H1 (cell line): Measurements from ENCODE around the gene LZTFL1. TPM values are rescaled to one million over a fixed set of nuclear protein-coding genes. Genes with fewer than 3 reads are reported as not detected.

Experiments used
- CTCF ChIA-PET: fragments of 300-600 bp; sonication (Branson Sonifier 250); formaldehyde crosslinking; loops from one replicate; lab custom pipeline; 2021; ENCODE audit not compliant: partially characterized antibody; lab: Charles Lee
- POLR2A ChIA-PET: fragments of 300-600 bp; sonication (Branson Sonifier 250); formaldehyde crosslinking; loops from one replicate; lab custom pipeline; 2021; ENCODE audit warnings: inconsistent platforms; ENCODE audit not compliant: partially characterized antibody; lab: Charles Lee
- DNase-seq, 2 experiments: peaks; one replicate each; pipeline versions ENCODE4 v3.0.0 to v3.0.0-alpha.2; 2010 to 2022; ENCODE audit warnings: low spot score in 2 of 2, low read depth in 1 of 2, mixed read lengths in 1 of 2
- FAIRE-seq: peaks from 2 replicates; lab custom pipeline; 2011; peaks lifted over from hg19 to GRCh38; lab: Jason Lieb, UNC
- H2AFZ ChIP-seq: 2 replicates; pipeline ENCODE4 v1.8.1; 2012; ENCODE audit warnings: low read length, inconsistent platforms
- H2AK5ac ChIP-seq: 2 replicates; pipeline ENCODE4 v1.6.1; 2013; ENCODE audit warnings: low read depth, low read length
- H2BK120ac ChIP-seq: replicated peaks from 2 replicates; pipeline ENCODE3; 2013; ENCODE audit warnings: low read depth, low read length, inconsistent platforms
- H2BK12ac ChIP-seq: 2 replicates; pipeline ENCODE4 v1.6.1; 2013; ENCODE audit warnings: low read depth, low read length
- H2BK15ac ChIP-seq: 2 replicates; pipeline ENCODE4 v1.6.1; 2013; ENCODE audit warnings: low read length
- H2BK20ac ChIP-seq: 2 replicates; pipeline ENCODE4 v1.6.1; 2013; ENCODE audit warnings: low read length
- H2BK5ac ChIP-seq: 2 replicates; pipeline ENCODE4 v1.6.1; 2013; ENCODE audit warnings: low read depth, low read length
- H3K14ac ChIP-seq: 2 replicates; pipeline ENCODE4 v1.6.1; 2013; ENCODE audit warnings: inconsistent platforms; ENCODE audit not compliant: insufficient read length
- H3K18ac ChIP-seq: 2 replicates; pipeline ENCODE4 v1.6.1; 2013; ENCODE audit warnings: low read length; ENCODE audit errors: extremely low read depth
- H3K23ac ChIP-seq: 2 replicates; pipeline ENCODE4 v1.6.1; 2013; ENCODE audit warnings: inconsistent platforms; ENCODE audit not compliant: insufficient read length
- H3K23me2 ChIP-seq: 2 replicates; pipeline ENCODE4 v1.6.1; 2013; ENCODE audit warnings: low read depth, low read length
- H3K27ac ChIP-seq: 2 replicates; pipeline ENCODE4 v1.6.1; 2011; ENCODE audit warnings: low read depth, low read length, inconsistent platforms
- H3K27me3 ChIP-seq, 4 experiments: replicated peaks in 1 of 4; 1 replicate in 1 of 4; 2 replicates in 3 of 4; pipeline versions ENCODE4 v1.6.1 to v1.8.1; 2011 to 2013; ENCODE audit warnings: low read length in 3 of 4, mild to moderate bottlenecking in 3 of 4, inconsistent platforms in 2 of 4, mixed read lengths in 2 of 4, moderate library complexity in 1 of 4; ENCODE audit not compliant: control insufficient read depth in 3 of 4, insufficient read depth in 3 of 4; ENCODE audit errors: extremely low read depth in 1 of 4
- H3K36me3 ChIP-seq, 4 experiments: 2 replicates each; pipeline versions ENCODE4 v1.6.1 to v1.8.1; 2011 to 2013; ENCODE audit warnings: mild to moderate bottlenecking in 4 of 4, low read length in 3 of 4, moderate library complexity in 2 of 4, control low read depth in 1 of 4, inconsistent platforms in 1 of 4; ENCODE audit not compliant: insufficient read depth in 4 of 4, control insufficient read depth in 2 of 4
- H3K4ac ChIP-seq: replicated peaks from 2 replicates; pipeline ENCODE3; 2013; ENCODE audit warnings: low read length, low read depth, mixed read lengths, inconsistent platforms; ENCODE audit not compliant: insufficient read length
- H3K4me1 ChIP-seq, 4 experiments: replicated peaks in 1 of 4; 1 replicate in 1 of 4; 2 replicates in 3 of 4; pipeline versions ENCODE4 v1.6.1 to v1.8.1; 2011 to 2013; ENCODE audit warnings: low read length in 3 of 4, inconsistent platforms in 2 of 4, mixed read lengths in 1 of 4; ENCODE audit not compliant: insufficient read depth in 4 of 4, control insufficient read depth in 3 of 4
- H3K4me2 ChIP-seq, 2 experiments: 2 replicates each; pipeline versions ENCODE4 v1.6.1 to v1.8.1; 2011 to 2013; ENCODE audit warnings: low read depth in 2 of 2, low read length in 2 of 2, control low read depth in 1 of 2, inconsistent platforms in 1 of 2, mild to moderate bottlenecking in 1 of 2; ENCODE audit not compliant: insufficient read depth in 1 of 2
- H3K4me3 ChIP-seq, 4 experiments: fragments of 200-600, 300-600 bp in 1 of 4; sonication (generic), shearing (Covaris generic), sonication (Bioruptor Twin) in 1 of 4; 2 replicates each; pipeline versions ENCODE4 v1.5.1 to v1.8.1; 2011 to 2016; ENCODE audit warnings: low read length in 4 of 4, low read depth in 3 of 4, control low read depth in 2 of 4, inconsistent platforms in 2 of 4, mild to moderate bottlenecking in 2 of 4, mixed read lengths in 1 of 4, moderate library complexity in 1 of 4; ENCODE audit not compliant: insufficient read depth in 2 of 4; ENCODE audit errors: extremely low read depth in 1 of 4
- H3K56ac ChIP-seq: replicated peaks from 2 replicates; pipeline ENCODE3; 2013; ENCODE audit warnings: low read depth, mild to moderate bottlenecking, mixed read lengths, low read length, inconsistent platforms; ENCODE audit not compliant: insufficient read length
- H3K79me1 ChIP-seq: 2 replicates; pipeline ENCODE4 v1.6.1; 2013; ENCODE audit warnings: low read depth, low read length, control low read depth
- H3K79me2 ChIP-seq, 2 experiments: 2 replicates each; pipeline versions ENCODE4 v1.6.1 to v1.8.1; 2012 to 2013; ENCODE audit warnings: low read length in 2 of 2, mild to moderate bottlenecking in 2 of 2, inconsistent platforms in 1 of 2; ENCODE audit not compliant: insufficient read depth in 2 of 2, control insufficient read depth in 1 of 2
- H3K9ac ChIP-seq, 4 experiments: replicated peaks in 1 of 4; 1 replicate in 1 of 4; 2 replicates in 3 of 4; pipeline versions ENCODE4 v1.6.1 to v1.8.1; 2011 to 2013; ENCODE audit warnings: low read depth in 3 of 4, low read length in 3 of 4, control low read depth in 2 of 4, mild to moderate bottlenecking in 2 of 4, moderate library complexity in 2 of 4, inconsistent platforms in 1 of 4; ENCODE audit errors: extremely low read depth in 1 of 4
- H3K9me3 ChIP-seq, 2 experiments: 2 replicates each; pipeline versions ENCODE4 v1.6.1 to v1.8.1; 2012 to 2013; ENCODE audit warnings: mild to moderate bottlenecking in 2 of 2, moderate library complexity in 2 of 2, control low read depth in 1 of 2, inconsistent platforms in 1 of 2, low read depth in 1 of 2, low read length in 1 of 2, mixed read lengths in 1 of 2; ENCODE audit not compliant: insufficient read depth in 2 of 2
- H4K20me1 ChIP-seq, 2 experiments: replicated peaks in 1 of 2; 2 replicates each; pipeline versions ENCODE3 to v1.8.1; 2011 to 2013; ENCODE audit warnings: inconsistent platforms in 2 of 2, low read length in 2 of 2, mild to moderate bottlenecking in 1 of 2; ENCODE audit not compliant: insufficient read depth in 2 of 2, control insufficient read depth in 1 of 2
- H4K5ac ChIP-seq: 2 replicates; pipeline ENCODE4 v1.6.1; 2013; ENCODE audit warnings: low read length, low read depth, mixed read lengths, inconsistent platforms; ENCODE audit not compliant: insufficient read length
- H4K8ac ChIP-seq: 2 replicates; pipeline ENCODE4 v1.8.0; 2013; ENCODE audit warnings: mild to moderate bottlenecking, moderate library complexity, low read length, inconsistent platforms; ENCODE audit not compliant: insufficient read depth; ENCODE audit errors: extremely low read depth
- H4K91ac ChIP-seq: replicated peaks from 2 replicates; pipeline ENCODE3; 2013; ENCODE audit warnings: low read length, mixed read lengths, inconsistent platforms; ENCODE audit not compliant: insufficient read length
- BCL11A ChIP-seq, 2 experiments: IDR thresholded peaks; one replicate each; pipeline ENCODE4 v1.6.1; 2011; ENCODE audit warnings: low read depth in 2 of 2, low read length in 2 of 2, mild to moderate bottlenecking in 2 of 2
- CEBPB ChIP-seq: IDR thresholded peaks from 2 replicates; pipeline ENCODE4 v1.6.1; 2012; ENCODE audit warnings: low read depth, low read length
- JUN ChIP-seq: IDR thresholded peaks from 2 replicates; pipeline ENCODE4 v1.6.1; 2011; ENCODE audit warnings: low read depth, mild to moderate bottlenecking, improper control_type of control experiment, low read length
- NANOG ChIP-seq: IDR thresholded peaks from 2 replicates; pipeline ENCODE4 v1.6.1; 2011; ENCODE audit warnings: low read length, low read depth, mild to moderate bottlenecking, inconsistent platforms; ENCODE audit not compliant: insufficient read depth, poor library complexity, severe bottlenecking
- RAD21 ChIP-seq, 2 experiments: IDR thresholded peaks in 1 of 2; conservative IDR thresholded peaks in 1 of 2; 2 replicates each; pipeline ENCODE4 v1.6.1; 2011; ENCODE audit warnings: low read depth in 2 of 2, low read length in 2 of 2, improper control_type of control experiment in 1 of 2, inconsistent platforms in 1 of 2, mild to moderate bottlenecking in 1 of 2, moderate library complexity in 1 of 2
- SRF ChIP-seq: IDR thresholded peaks from 2 replicates; pipeline ENCODE4 v1.6.1; 2011; ENCODE audit warnings: mild to moderate bottlenecking, low read depth, low read length, moderate library complexity
- TAF1 ChIP-seq: IDR thresholded peaks from 2 replicates; pipeline ENCODE4 v1.6.1; 2011; ENCODE audit warnings: mild to moderate bottlenecking, low read depth, low read length
- TEAD4 ChIP-seq: IDR thresholded peaks from 2 replicates; pipeline ENCODE4 v1.6.1; 2012; ENCODE audit warnings: low read depth, low read length, inconsistent platforms, mixed read lengths
- YY1 ChIP-seq: IDR thresholded peaks from 2 replicates; pipeline ENCODE4 v1.6.1; 2011; ENCODE audit warnings: low read depth, mild to moderate bottlenecking, low read length
- WGBS, 2 experiments: shearing (Covaris generic) in 1 of 2; methylation state at CpG; one replicate each; pipeline versions ENCODE4 v1.1.6 to v1.1.7; 2013 to 2015; ENCODE audit warnings: low lambda C conversion rate in 2 of 2, mixed read lengths in 2 of 2, inconsistent platforms in 1 of 2, low coverage in 1 of 2, missing lambda C conversion rate in 1 of 2; ENCODE audit not compliant: insufficient replicate concordance in 2 of 2, insufficient coverage in 1 of 2, insufficient read length in 1 of 2; ENCODE audit errors: extremely low coverage in 1 of 2, missing lambda C conversion rate in 1 of 2; 5-methylcytosine and 5-hydroxymethylcytosine counted together
- polyA plus RNA-seq, 7 experiments: library from polyadenylated mRNA; depleted of rRNA in 3 of 7; stranded (reverse) in 5 of 7; unstranded in 2 of 7; fragments of >200 nt in 5 of 7; fragments of 200-250 nt in 2 of 7; gene quantifications; 1 replicate in 5 of 7; 2 replicates in 1 of 7; 4 replicates in 1 of 7; pipeline versions ENCODE4 v1.2.1 to v1.2.3, GENCODE V29; 2011 to 2013; ENCODE audit warnings: missing spikeins in 2 of 7, mixed read lengths in 2 of 7
- total RNA-seq: library from RNA; stranded (reverse); fragmentation: NEBNext Ultra II Directional; extraction: Animal tissue kit (Norgen Biotek cat#: 25700); gene quantifications from 2 replicates; pipeline ENCODE4 v1.2.1, GENCODE V29; 2021
- TF ChIP-seq, protein P1 (sequence below), 3 experiments: IDR thresholded peaks; 1 replicate in 2 of 3; 2 replicates in 1 of 3; pipeline versions ENCODE4 v1.5.1 to v1.6.1; 2011; ENCODE audit warnings: low read length in 3 of 3, mild to moderate bottlenecking in 3 of 3, inconsistent platforms in 2 of 3, low read depth in 1 of 3, moderate library complexity in 1 of 3; ENCODE audit not compliant: insufficient read depth in 1 of 3; ENCODE audit errors: control extremely low read depth in 1 of 3
- TF ChIP-seq, protein P2 (sequence below): IDR thresholded peaks from 2 replicates; pipeline ENCODE4 v1.6.1; 2011; ENCODE audit warnings: low read depth, mild to moderate bottlenecking, low read length; ENCODE audit not compliant: insufficient read depth

LZTFL1 gene
- total and polyA plus RNA-seq, 2 of the 8 experiments (the other 6 are each of a cell fraction or from before 2014, with no cell fraction given): 8.7 to 11.5 TPM

DNA sequence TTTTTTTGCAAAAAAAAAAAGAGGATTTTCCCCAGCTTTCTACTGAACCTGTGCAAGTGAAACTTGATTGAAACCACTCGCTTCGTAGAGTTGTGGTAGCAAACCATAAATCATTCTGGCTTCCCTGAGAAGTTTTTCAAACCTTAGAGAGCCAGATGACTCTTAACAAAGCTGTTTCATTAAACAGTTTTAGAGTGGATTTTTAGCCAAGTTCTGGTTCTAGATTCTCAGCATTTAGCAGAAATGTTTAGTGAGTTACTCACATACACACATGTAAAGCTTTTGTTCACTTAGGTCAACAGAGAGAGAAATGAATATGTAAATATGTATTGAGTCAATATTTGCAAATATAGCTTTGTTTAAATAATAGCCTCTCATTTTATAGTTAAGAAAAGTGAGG lies 26.3 kb upstream of the LZTFL1 start:
- Histone ChIP-seq H3K36me3 (no peaks in the 10 kb centered on the region), H2AFZ (no peak overlapping the region), H3K14ac (no peak overlapping the region), H2BK120ac (no peak overlapping the region), H3K23ac (no peak overlapping the region), H2BK12ac (no peak overlapping the region), H4K8ac (no peak overlapping the region), H3K4me2 (no peak overlapping the region), H3K9ac (no peak overlapping the region), H3K4me1 (peaks cover 0 to 4% (median 2%) of the 10 kb centered on the region in 4 experiments; a peak in 2 of 7 replicates), H3K56ac (no peak overlapping the region), H2BK15ac (no peak overlapping the region), H4K5ac (no peak overlapping the region), H3K79me2 (no peaks in the 10 kb centered on the region), H3K4ac (no peak overlapping the region), H3K4me3 (no peak overlapping the region), H3K9me3 (no peaks in the 10 kb centered on the region), H3K27me3 (no peaks in the 10 kb centered on the region), H3K18ac (no peak overlapping the region), H2AK5ac (no peak overlapping the region), H2BK20ac (no peak overlapping the region), H3K23me2 (no peaks in the 10 kb centered on the region), H3K27ac (no peak overlapping the region), H4K20me1 (no peaks in the 10 kb centered on the region), H3K79me1 (no peaks in the 10 kb centered on the region), H2BK5ac (no peak overlapping the region), H4K91ac (no peak overlapping the region)
- FAIRE-seq (no peak), DNase-seq (no peak)
- ChIA-PET CTCF (interaction anchor here (0.6 to 0.7 kb wide), 2 partner anchors 21 to 90 kb away, joined by 3 to 6 read pairs; no protein-coding TSS in a partner anchor), POLR2A (no interaction called here)
- 86% methylated on average over 2 of the region's 2 CpGs; no CpG with 5 or more reads in 1 of the 2 experiments for WGBS, 2 experiments
- TF ChIP-seq, protein P1, sequence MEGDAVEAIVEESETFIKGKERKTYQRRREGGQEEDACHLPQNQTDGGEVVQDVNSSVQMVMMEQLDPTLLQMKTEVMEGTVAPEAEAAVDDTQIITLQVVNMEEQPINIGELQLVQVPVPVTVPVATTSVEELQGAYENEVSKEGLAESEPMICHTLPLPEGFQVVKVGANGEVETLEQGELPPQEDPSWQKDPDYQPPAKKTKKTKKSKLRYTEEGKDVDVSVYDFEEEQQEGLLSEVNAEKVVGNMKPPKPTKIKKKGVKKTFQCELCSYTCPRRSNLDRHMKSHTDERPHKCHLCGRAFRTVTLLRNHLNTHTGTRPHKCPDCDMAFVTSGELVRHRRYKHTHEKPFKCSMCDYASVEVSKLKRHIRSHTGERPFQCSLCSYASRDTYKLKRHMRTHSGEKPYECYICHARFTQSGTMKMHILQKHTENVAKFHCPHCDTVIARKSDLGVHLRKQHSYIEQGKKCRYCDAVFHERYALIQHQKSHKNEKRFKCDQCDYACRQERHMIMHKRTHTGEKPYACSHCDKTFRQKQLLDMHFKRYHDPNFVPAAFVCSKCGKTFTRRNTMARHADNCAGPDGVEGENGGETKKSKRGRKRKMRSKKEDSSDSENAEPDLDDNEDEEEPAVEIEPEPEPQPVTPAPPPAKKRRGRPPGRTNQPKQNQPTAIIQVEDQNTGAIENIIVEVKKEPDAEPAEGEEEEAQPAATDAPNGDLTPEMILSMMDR (IDR thresholded peaks at IDR 0.05; ENCODE audit: control extremely low read depth in 1 of 3, insufficient read depth in 1 of 3, low read depth in 1 of 3, low read length in 3 of 3): no peak
- TF ChIP-seq, protein P2, sequence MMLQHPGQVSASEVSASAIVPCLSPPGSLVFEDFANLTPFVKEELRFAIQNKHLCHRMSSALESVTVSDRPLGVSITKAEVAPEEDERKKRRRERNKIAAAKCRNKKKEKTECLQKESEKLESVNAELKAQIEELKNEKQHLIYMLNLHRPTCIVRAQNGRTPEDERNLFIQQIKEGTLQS: no peak
- TF ChIP-seq RAD21 (IDR thresholded peaks at IDR 0.05 in 1 of 2, conservative IDR thresholded peaks at IDR 0.05 in 1 of 2; ENCODE audit: low read depth in 2 of 2, low read length in 2 of 2) (no peak), NANOG (no peak), SRF (no peak), TEAD4 (no peak), JUN (no peak), YY1 (no peak), CEBPB (no peak), BCL11A (IDR thresholded peaks at IDR 0.05; ENCODE audit: low read depth in 2 of 2, low read length in 2 of 2) (no peak), TAF1 (no peak)
